ENCODE results near the gene CADPS2.

DNA sequence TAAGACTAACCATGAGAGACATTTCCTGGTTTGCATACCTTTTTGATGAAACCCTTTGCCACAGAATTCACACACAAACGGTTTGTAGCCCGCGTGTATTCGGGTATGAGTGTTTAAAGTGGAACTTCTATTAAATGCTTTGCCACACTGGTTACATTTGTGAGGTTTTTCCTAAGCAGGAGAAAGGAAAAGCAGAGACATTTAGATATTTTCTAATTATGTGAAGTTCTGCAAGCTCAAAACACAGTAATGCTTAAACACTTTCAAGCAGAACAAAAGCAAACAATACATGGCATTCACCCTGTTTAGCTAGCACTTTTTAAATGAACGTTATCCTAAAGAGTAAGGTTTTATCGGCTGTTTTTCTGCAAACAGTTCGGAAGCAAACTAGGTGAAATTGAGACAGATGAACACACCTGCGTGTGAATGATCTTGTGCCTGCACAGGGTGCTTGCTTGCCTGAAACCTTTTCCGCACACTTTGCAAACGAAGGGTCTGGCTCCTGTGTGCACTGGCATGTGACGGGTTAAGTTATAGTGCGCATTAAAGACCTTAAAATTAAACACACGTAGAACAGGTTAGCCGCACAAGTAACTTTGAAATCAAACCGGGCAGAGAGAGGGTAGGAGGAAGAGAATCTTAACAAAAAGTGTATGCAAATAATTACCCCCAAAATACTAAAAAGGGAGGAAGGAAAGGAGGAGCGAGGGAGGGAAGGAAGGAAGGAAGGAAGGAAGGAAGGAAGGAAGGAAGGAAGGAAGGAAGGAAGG is 583.3 kb downstream of the CADPS2 start:
- TF ChIP-seq, protein P1, sequence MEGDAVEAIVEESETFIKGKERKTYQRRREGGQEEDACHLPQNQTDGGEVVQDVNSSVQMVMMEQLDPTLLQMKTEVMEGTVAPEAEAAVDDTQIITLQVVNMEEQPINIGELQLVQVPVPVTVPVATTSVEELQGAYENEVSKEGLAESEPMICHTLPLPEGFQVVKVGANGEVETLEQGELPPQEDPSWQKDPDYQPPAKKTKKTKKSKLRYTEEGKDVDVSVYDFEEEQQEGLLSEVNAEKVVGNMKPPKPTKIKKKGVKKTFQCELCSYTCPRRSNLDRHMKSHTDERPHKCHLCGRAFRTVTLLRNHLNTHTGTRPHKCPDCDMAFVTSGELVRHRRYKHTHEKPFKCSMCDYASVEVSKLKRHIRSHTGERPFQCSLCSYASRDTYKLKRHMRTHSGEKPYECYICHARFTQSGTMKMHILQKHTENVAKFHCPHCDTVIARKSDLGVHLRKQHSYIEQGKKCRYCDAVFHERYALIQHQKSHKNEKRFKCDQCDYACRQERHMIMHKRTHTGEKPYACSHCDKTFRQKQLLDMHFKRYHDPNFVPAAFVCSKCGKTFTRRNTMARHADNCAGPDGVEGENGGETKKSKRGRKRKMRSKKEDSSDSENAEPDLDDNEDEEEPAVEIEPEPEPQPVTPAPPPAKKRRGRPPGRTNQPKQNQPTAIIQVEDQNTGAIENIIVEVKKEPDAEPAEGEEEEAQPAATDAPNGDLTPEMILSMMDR (IDR thresholded peaks at IDR 0.05) = no peak
- no peak for TF ChIP-seq ZFX (IDR thresholded peaks at IDR 0.05; ENCODE audit: borderline replicate concordance)
